Non-pigmented ciliary epithelial cell (primary cell): ENCODE data around the gene TLR4.

Experiments
- DNase-seq: peaks from one replicate; pipeline ENCODE4 v3.0.0-alpha.2; 2010; ENCODE audit warnings: low read depth

The TLR4 gene

DNA sequence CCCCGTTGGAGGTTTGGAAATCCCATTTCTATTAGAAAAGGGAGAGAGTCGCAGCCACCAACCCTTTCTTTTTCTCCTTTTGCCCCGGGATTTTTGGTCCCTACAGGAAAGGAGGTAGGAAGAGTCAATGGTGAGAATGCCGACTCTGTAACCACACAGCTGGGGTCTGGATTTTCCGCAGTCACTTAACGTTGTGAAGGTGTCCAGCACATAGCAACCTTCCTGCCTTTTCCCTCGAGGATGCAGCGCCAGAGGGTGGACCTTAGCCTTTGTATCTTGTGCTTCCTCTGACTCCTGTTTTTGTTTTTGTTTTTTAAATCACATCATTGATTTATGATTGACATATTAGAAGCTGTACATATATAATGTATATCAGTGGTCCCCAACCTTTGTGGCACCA is 41.4 kb downstream of the TLR4 start:
- DNase-seq: no peak

GRCh38 chr9:117746263-117746662 is 42.1 kb downstream of the TLR4 start:
- DNase-seq: no peak

GRCh38 chr9:117747386-117747970 is 43.3 kb downstream of the TLR4 start:
- no peak for DNase-seq

DNA sequence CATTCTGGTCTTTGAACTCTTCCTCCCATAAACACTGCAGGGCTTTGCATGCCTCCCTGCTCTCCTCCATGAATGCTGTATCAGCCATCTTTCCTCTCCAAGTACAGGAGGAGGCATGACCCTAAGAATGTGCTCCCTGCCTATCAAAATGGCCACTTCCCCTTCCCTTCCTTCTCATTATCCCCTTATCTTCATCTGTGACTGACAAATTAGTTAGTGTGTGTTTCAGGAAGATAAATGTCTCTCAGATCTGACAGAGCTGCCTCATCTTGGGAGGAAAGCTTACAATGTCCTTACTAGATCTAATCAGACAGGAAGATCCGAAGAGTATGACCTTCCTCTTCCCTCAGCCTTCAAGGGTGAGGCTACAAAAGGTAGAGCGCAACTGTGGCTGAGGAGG is 46.2 kb downstream of the TLR4 start:
- DNase-seq: no peak

- DNase-seq: no peak
These were observed 48.7 kb downstream of the TLR4 start for GRCh38 chr9:117752894-117753293.

DNA sequence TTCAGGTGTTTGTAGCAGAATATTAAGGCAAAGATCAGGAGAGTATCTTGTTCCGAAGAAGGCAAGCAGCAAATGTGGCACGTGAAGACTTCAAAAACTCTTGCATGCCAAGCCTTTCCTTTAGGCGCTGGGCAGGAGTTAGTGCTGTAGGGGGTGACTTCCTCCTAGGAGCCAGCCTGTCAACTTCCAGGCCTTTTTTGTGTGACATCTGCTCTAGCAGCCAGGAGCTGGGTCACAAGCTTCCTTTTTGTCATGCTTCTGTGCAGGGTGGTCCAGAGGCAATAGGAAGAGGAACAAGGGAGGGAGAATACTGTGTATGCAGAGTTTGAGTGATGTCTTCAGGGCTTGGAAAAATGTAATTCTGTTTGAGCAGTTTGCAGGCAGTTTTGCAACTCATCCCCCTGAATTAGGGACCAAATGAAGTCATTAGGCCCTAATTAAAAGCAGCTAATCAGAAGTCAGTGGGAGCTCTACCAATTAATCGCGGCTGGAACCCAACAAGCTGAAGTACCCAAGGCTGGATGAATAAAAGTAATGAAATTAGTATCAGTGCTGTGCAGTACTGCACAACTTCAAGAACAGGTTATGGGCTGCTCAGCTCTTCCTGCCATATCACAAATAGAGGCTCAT is 53.5 kb downstream of the TLR4 start:
- no peak for DNase-seq

GRCh38 chr9:117763314-117763713 is 59.1 kb downstream of the TLR4 start:
- peak; percentile 14 for DNase-seq

DNA sequence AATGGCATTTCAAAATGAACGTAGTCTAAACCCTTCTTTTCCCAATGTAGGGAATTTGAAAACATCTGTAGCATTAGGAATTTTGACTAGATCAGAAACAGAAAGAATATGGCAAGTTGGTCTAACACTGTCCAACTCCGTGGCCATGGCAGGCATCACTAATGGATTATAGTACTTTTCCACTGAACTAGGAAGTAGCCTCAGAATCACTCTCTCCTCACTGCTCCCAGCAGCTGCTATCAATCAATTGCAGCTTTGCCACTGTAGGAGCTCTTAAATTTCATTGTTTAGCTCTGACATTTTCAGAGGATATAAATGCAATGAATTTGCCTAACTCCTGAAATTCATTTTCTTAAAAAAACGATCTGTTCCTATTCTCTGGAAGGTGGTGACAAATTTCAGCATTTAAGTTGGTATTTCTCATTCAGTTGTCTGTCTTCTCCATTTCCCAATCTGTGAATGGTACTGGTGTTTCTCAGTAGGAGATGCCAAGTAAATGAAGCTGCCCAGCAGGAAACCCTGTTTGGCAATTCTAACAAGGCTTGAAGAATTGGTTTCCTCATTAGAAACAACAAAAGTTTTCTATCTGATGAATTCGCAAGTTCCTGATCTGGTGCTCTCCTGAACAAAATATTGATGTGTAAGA is 64.7 kb downstream of the TLR4 start:
- no peak for DNase-seq

DNA sequence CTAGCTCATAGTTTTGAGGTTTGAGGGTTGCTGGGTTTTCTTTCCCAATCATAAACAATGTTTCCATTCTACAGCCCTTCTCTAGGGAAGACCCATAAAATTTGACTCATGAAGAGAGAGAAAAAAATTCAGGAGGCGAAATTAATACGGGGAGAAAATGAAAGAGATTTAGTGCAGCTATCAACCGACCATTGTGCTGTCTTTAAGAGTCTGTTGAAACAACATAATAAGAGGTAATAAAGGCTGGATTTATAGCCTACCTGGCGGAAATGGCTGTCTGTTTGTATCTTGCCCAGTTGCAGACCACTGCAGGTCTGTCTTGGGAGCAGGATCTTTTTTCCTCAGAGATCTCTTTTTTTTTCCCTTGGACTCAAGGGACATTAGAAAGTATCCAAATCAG is 66.9 kb downstream of the TLR4 start:
- no peak for DNase-seq

- DNase-seq: peak; percentile 23
These were observed 68.8 kb downstream of the TLR4 start for GRCh38 chr9:117772960-117773359.
